Gastroesophageal sphincter (tissue), 4 donors: ENCODE data around the gene EIPR1. TPM values are rescaled to one million over a fixed set of nuclear protein-coding genes. Genes with fewer than 3 reads are reported as not detected.

Experiments used
- ATAC-seq: fragments of 150-250 bp; one replicate; pipeline ENCODE4 v1.9.1; 2016; ENCODE audit warnings: mild to moderate bottlenecking, moderate library complexity
- H3K27ac ChIP-seq, 4 donors: fragments of 200-600 bp; sonication (generic) in 3 of 4; 1 replicate in 3 of 4; 2 replicates in 1 of 4; pipeline ENCODE4 v1.5.1; 2016 to 2019
- H3K27me3 ChIP-seq: fragments of 200-600 bp; sonication (generic); one replicate; pipeline ENCODE4 v1.5.1; 2019
- H3K36me3 ChIP-seq, 2 donors: fragments of 200-600 bp; sonication (generic); one replicate each; pipeline ENCODE4 v1.5.1; 2019; ENCODE audit warnings: control low read depth in 1 of 2
- H3K4me1 ChIP-seq, 3 donors: fragments of 200-600 bp; sonication (generic); 1 replicate in 2 of 3; 2 replicates in 1 of 3; pipeline ENCODE4 v1.5.1; 2016 to 2019; ENCODE audit warnings: control low read depth in 2 of 3
- H3K4me3 ChIP-seq, 2 donors: fragments of 200-600 bp; sonication (generic); one replicate each; pipeline ENCODE4 v1.5.1; 2019; ENCODE audit warnings: mild to moderate bottlenecking in 1 of 2, moderate library complexity in 1 of 2
- H3K9me3 ChIP-seq, 3 donors: fragments of 200-600 bp; sonication (generic); one replicate each; pipeline ENCODE4 v1.5.1; 2017 to 2019; ENCODE audit warnings: control low read depth in 2 of 3
- CTCF ChIP-seq, 4 experiments: fragments of 200-600 bp in 2 of 4; fragments of 450-650 bp in 2 of 4; sonication (generic) in 1 of 4; IDR thresholded peaks; one replicate each; pipeline ENCODE4 v1.5.1; 2017 to 2019; ENCODE audit warnings: antibody characterized with exemption in 4 of 4, mild to moderate bottlenecking in 2 of 4, moderate library complexity in 2 of 4
- EP300 ChIP-seq: sonication (generic); formaldehyde crosslinking; IDR thresholded peaks from one replicate; pipeline ENCODE4 v1.6.1; 2017; ENCODE audit warnings: antibody characterized with exemption, mild to moderate bottlenecking
- POLR2A ChIP-seq, 2 donors: fragments of 450-650 bp; IDR thresholded peaks; one replicate each; pipeline ENCODE4 v1.6.1; 2017; ENCODE audit warnings: antibody characterized with exemption in 2 of 2, mild to moderate bottlenecking in 2 of 2, moderate library complexity in 1 of 2
- POLR2AphosphoS5 ChIP-seq: sonication (generic); formaldehyde crosslinking; IDR thresholded peaks from one replicate; pipeline ENCODE4 v1.6.1; 2017; ENCODE audit warnings: antibody characterized with exemption
- WGBS, 2 donors: methylation state at CpG; one replicate each; pipeline ENCODE4 v1.1.5; 2018; ENCODE audit warnings: low coverage in 1 of 2; 5-methylcytosine and 5-hydroxymethylcytosine counted together
- total RNA-seq, 4 donors: library from RNA; depleted of rRNA; stranded (reverse); fragments of >200 nt; gene quantifications; one replicate each; pipeline ENCODE4 v1.1.0, GENCODE V29; 2016

EIPR1 gene
- total RNA-seq, 4 donors from 2014 or later = 11.3 to 26.8 (median 22.2) TPM

- TF ChIP-seq POLR2A (IDR thresholded peaks at IDR 0.05) (no peak), CTCF (IDR thresholded peaks at IDR 0.05) (no peak), EP300 (no peak), POLR2AphosphoS5 (no peak)
- 67 to 73% methylated on average over 9 to 16 of the region's 16 CpGs for WGBS, 2 donors
- H3K27ac ChIP-seq = no peak overlapping the region
- H3K9me3 ChIP-seq = no peaks in the 10 kb centered on the region
- H3K4me3 ChIP-seq = no peak overlapping the region
- ATAC-seq = no peak
- H3K27me3 ChIP-seq = no peaks in the 10 kb centered on the region
- no peaks in the 10 kb centered on the region for H3K4me1 ChIP-seq
- H3K36me3 ChIP-seq = peaks cover 0 to 32% of the 10 kb centered on the region in 2 donors
These were observed 56.6 kb downstream of the EIPR1 start for GRCh38 chr2:3320910-3321605.

- WGBS, 2 donors = no CpG with 5 or more reads among the region's 26 CpGs
- Histone ChIP-seq H3K4me3 (no peak overlapping the region), H3K36me3 (peaks cover 0 to 27% of the 10 kb centered on the region in 2 donors), H3K4me1 (no peaks in the 10 kb centered on the region), H3K9me3 (no peaks in the 10 kb centered on the region), H3K27ac (no peak overlapping the region), H3K27me3 (no peaks in the 10 kb centered on the region)
- TF ChIP-seq POLR2A (IDR thresholded peaks at IDR 0.05) = no peak
- no peak for TF ChIP-seq EP300
- no peak for TF ChIP-seq CTCF (IDR thresholded peaks at IDR 0.05)
- no peak for TF ChIP-seq POLR2AphosphoS5
- no peak for ATAC-seq
These were observed 57.7 kb downstream of the EIPR1 start for GRCh38 chr2:3319745-3320566.

- Histone ChIP-seq H3K27me3 (no peaks in the 10 kb centered on the region), H3K4me1 (no peaks in the 10 kb centered on the region), H3K27ac (no peak overlapping the region), H3K4me3 (no peak overlapping the region), H3K36me3 (peaks cover 0 to 19% of the 10 kb centered on the region in 2 donors), H3K9me3 (no peaks in the 10 kb centered on the region)
- no peak for ATAC-seq
- TF ChIP-seq CTCF (IDR thresholded peaks at IDR 0.05) = no peak
- no peak for TF ChIP-seq POLR2A (IDR thresholded peaks at IDR 0.05)
- no peak for TF ChIP-seq POLR2AphosphoS5
- TF ChIP-seq EP300 = no peak
- WGBS, 2 donors = 94 to 98% methylated on average over 8 to 9 of the region's 13 CpGs
These were observed 58.5 kb downstream of the EIPR1 start for GRCh38 chr2:3319134-3319533.

GRCh38 chr2:3317871-3318590 lies 59.6 kb downstream of the EIPR1 start:
- Histone ChIP-seq H3K9me3 (no peaks in the 10 kb centered on the region), H3K4me3 (no peak overlapping the region), H3K27me3 (no peaks in the 10 kb centered on the region), H3K36me3 (peaks cover 0 to 17% of the 10 kb centered on the region in 2 donors), H3K4me1 (no peaks in the 10 kb centered on the region), H3K27ac (no peak overlapping the region)
- TF ChIP-seq CTCF (IDR thresholded peaks at IDR 0.05) (no peak), EP300 (no peak), POLR2A (IDR thresholded peaks at IDR 0.05) (no peak), POLR2AphosphoS5 (no peak)
- WGBS, 2 donors = 84 to 90% methylated on average over 10 to 12 of the region's 27 CpGs
- no peak for ATAC-seq
